Astrocyte (in vitro differentiated cells and primary cell): ENCODE measurements around the gene LILRB5. TPM values are rescaled to one million over a fixed set of nuclear protein-coding genes. Genes with fewer than 3 reads are reported as not detected.

Source experiments
- DNase-seq: peaks from one replicate; pipeline ENCODE4 v3.0.0-alpha.2; 2010; ENCODE audit warnings: low read depth
- FAIRE-seq: peaks from 2 replicates; lab custom pipeline; 2011; peaks lifted over from hg19 to GRCh38; lab: Jason Lieb, UNC
- H2AFZ ChIP-seq: 2 replicates; pipeline ENCODE4 v1.6.0; 2012; ENCODE audit warnings: low read depth, low read length, inconsistent platforms
- H3K27ac ChIP-seq: 2 replicates; pipeline ENCODE4 v1.5.1; 2011; ENCODE audit warnings: low read depth, low read length, inconsistent platforms
- H3K27me3 ChIP-seq: 2 replicates; pipeline ENCODE4 v1.6.0; 2011; ENCODE audit warnings: low read length, inconsistent platforms; ENCODE audit not compliant: insufficient read depth
- H3K36me3 ChIP-seq: 2 replicates; pipeline ENCODE4 v1.5.1; 2011; ENCODE audit warnings: low read length, inconsistent platforms; ENCODE audit not compliant: insufficient read depth
- H3K4me1 ChIP-seq: 2 replicates; pipeline ENCODE4 v1.5.1; 2011; ENCODE audit warnings: low read length, inconsistent platforms; ENCODE audit not compliant: insufficient read depth
- H3K4me2 ChIP-seq: 2 replicates; pipeline ENCODE4 v1.6.0; 2012; ENCODE audit warnings: low read length, inconsistent platforms
- H3K4me3 ChIP-seq: 2 replicates; pipeline ENCODE4 v1.5.1; 2011; ENCODE audit warnings: low read depth, mild to moderate bottlenecking, low read length, inconsistent platforms; ENCODE audit not compliant: insufficient read depth
- H3K79me2 ChIP-seq: 2 replicates; pipeline ENCODE4 v1.6.0; 2012; ENCODE audit warnings: mild to moderate bottlenecking, low read length, inconsistent platforms; ENCODE audit not compliant: insufficient read depth
- H3K9ac ChIP-seq: 2 replicates; pipeline ENCODE4 v1.6.0; 2012; ENCODE audit warnings: mild to moderate bottlenecking, low read length, inconsistent platforms
- H3K9me3 ChIP-seq: 2 replicates; pipeline ENCODE4 v1.5.1; 2012; ENCODE audit warnings: low read depth, mild to moderate bottlenecking, low read length, inconsistent platforms; ENCODE audit not compliant: insufficient read depth
- H4K20me1 ChIP-seq: 2 replicates; pipeline ENCODE4 v1.6.0; 2012; ENCODE audit warnings: low read length, inconsistent platforms; ENCODE audit not compliant: insufficient read depth
- H3K27ac Mint-ChIP-seq: one replicate; pipeline ENCODE4 v1.8.0; 2021; ENCODE audit warnings: mild to moderate bottlenecking, mixed read lengths; ENCODE audit not compliant: unreplicated experiment
- H3K27me3 Mint-ChIP-seq: one replicate; pipeline ENCODE4 v1.8.0; 2021; ENCODE audit warnings: low read depth, mixed read lengths; ENCODE audit not compliant: unreplicated experiment
- H3K36me3 Mint-ChIP-seq: one replicate; pipeline ENCODE4 v1.8.0; 2021; ENCODE audit warnings: low read depth, mixed read lengths; ENCODE audit not compliant: unreplicated experiment
- H3K4me1 Mint-ChIP-seq: one replicate; pipeline ENCODE4 v1.8.0; 2021; ENCODE audit warnings: low read depth, mixed read lengths; ENCODE audit not compliant: unreplicated experiment
- H3K4me3 Mint-ChIP-seq: one replicate; pipeline ENCODE4 v1.8.0; 2021; ENCODE audit warnings: mild to moderate bottlenecking, moderate library complexity, mixed read lengths; ENCODE audit not compliant: unreplicated experiment
- H3K9me3 Mint-ChIP-seq: one replicate; pipeline ENCODE4 v1.8.0; 2021; ENCODE audit warnings: mild to moderate bottlenecking, mixed read lengths; ENCODE audit not compliant: unreplicated experiment
- EZH2 ChIP-seq: IDR thresholded peaks from 2 replicates; pipeline ENCODE4 v1.6.1; 2012; ENCODE audit warnings: mild to moderate bottlenecking, low read length, inconsistent platforms; ENCODE audit not compliant: insufficient read depth
- total RNA-seq: library from RNA; stranded (reverse); gene quantifications from 2 replicates; pipeline ENCODE4 v1.2.1, GENCODE V29; 2021
- TF ChIP-seq, protein P1 (sequence below): IDR thresholded peaks from 2 replicates; pipeline ENCODE4 v1.5.1; 2011; ENCODE audit warnings: low read depth, mild to moderate bottlenecking, inconsistent platforms, low read length, moderate library complexity; ENCODE audit not compliant: insufficient read depth

The LILRB5 gene
- total RNA-seq, 1 donor from 2014 or later, result not detected

DNA sequence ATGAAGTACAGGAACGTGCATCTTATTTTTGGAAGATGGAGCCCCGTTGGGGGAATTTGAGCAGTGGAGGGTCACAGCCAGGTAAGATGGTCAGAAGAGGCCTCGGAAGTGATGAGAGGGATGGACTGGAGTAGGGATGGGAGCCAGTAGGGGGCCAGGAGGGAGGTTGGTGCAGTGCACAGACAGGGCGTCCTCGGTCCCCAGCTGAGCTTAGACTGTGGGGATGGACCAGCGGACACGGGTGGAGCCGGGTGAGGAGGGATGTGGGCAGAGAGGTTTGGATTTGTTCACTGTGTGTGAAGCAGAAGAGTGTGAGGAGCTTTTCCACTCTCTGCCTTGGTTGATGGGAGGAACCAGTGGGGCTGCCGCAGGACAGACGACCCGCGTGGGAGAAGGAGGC, 45.8 kb downstream of the LILRB5 start:
- no peaks in the 10 kb centered on the region for H3K27me3 ChIP-seq
- no peak overlapping the region for H3K9ac ChIP-seq
- peaks cover 69% of the 10 kb centered on the region for H4K20me1 ChIP-seq
- H3K27me3 Mint-ChIP-seq, result no peaks in the 10 kb centered on the region
- peaks cover 11% of the 10 kb centered on the region for H3K36me3 Mint-ChIP-seq
- H3K27ac Mint-ChIP-seq, result no peak overlapping the region
- DNase-seq (no peak), FAIRE-seq (no peak)
- no peak overlapping the region for H3K4me3 ChIP-seq
- no peaks in the 10 kb centered on the region for H3K9me3 ChIP-seq
- peaks cover 23% of the 10 kb centered on the region for H3K4me1 Mint-ChIP-seq
- H3K4me1 ChIP-seq, result peaks cover 32% of the 10 kb centered on the region
- peaks cover 17% of the 10 kb centered on the region for H3K36me3 ChIP-seq
- H3K79me2 ChIP-seq, result peaks cover 32% of the 10 kb centered on the region
- no peak overlapping the region for H3K4me3 Mint-ChIP-seq
- no peak overlapping the region for H3K4me2 ChIP-seq
- H3K9me3 Mint-ChIP-seq, result no peaks in the 10 kb centered on the region
- TF ChIP-seq, protein P1, sequence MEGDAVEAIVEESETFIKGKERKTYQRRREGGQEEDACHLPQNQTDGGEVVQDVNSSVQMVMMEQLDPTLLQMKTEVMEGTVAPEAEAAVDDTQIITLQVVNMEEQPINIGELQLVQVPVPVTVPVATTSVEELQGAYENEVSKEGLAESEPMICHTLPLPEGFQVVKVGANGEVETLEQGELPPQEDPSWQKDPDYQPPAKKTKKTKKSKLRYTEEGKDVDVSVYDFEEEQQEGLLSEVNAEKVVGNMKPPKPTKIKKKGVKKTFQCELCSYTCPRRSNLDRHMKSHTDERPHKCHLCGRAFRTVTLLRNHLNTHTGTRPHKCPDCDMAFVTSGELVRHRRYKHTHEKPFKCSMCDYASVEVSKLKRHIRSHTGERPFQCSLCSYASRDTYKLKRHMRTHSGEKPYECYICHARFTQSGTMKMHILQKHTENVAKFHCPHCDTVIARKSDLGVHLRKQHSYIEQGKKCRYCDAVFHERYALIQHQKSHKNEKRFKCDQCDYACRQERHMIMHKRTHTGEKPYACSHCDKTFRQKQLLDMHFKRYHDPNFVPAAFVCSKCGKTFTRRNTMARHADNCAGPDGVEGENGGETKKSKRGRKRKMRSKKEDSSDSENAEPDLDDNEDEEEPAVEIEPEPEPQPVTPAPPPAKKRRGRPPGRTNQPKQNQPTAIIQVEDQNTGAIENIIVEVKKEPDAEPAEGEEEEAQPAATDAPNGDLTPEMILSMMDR, result no peak
- H3K27ac ChIP-seq, result no peak overlapping the region
- no peak overlapping the region for H2AFZ ChIP-seq

DNA sequence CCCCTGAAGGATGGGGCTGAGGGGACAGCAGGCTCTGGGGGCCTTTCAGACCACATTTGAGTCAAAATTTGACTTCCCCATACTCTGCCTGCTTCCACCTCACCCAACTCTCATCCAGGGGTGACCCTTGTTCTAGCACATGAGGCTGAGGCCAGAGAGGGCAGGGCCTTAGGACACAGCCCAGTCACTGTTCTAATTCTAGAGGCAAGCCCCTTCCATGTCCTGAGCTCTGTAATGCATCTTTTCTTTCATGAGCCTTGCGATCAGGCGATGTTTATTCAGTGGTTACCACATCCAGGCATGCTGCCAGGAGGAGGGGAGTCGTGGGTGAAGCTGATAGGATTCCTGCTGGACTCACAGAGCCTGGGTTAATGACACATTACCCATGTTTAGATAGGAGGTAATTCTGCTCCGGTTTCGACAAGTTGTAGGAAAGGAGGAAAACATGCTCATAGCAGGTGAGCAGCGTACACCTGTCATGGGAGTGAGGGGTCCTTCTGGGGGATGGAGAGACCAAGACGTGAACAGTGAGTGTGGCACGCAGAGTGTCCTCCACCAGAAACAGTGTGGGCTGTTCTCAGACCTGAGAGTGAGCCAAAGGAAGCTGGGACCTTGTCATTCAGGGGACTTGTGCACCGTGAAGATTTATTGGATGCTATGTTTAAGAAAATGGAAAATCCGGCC, 47.1 kb downstream of the LILRB5 start:
- H3K36me3 ChIP-seq, result peaks cover 24% of the 10 kb centered on the region
- peak overlapping the region; percentile 41 for H3K27ac ChIP-seq
- H3K36me3 Mint-ChIP-seq, result peaks cover 17% of the 10 kb centered on the region
- peak overlapping the region; percentile 51 for H3K4me3 Mint-ChIP-seq
- H4K20me1 ChIP-seq, result peaks cover 82% of the 10 kb centered on the region
- no peak overlapping the region for H3K4me3 ChIP-seq
- DNase-seq (peak; percentile 96), FAIRE-seq (peak; percentile 98)
- H3K4me1 Mint-ChIP-seq, result peaks cover 29% of the 10 kb centered on the region
- no peaks in the 10 kb centered on the region for H3K9me3 ChIP-seq
- peaks cover 34% of the 10 kb centered on the region for H3K4me1 ChIP-seq
- H3K79me2 ChIP-seq, result peaks cover 45% of the 10 kb centered on the region
- H3K27me3 ChIP-seq, result no peaks in the 10 kb centered on the region
- peak overlapping the region; percentile 45 for H3K4me2 ChIP-seq
- peak overlapping the region; percentile 54 for H3K27ac Mint-ChIP-seq
- H3K9me3 Mint-ChIP-seq, result no peaks in the 10 kb centered on the region
- H3K9ac ChIP-seq, result peak overlapping the region; percentile 61
- no peak overlapping the region for H2AFZ ChIP-seq
- TF ChIP-seq EZH2, result no peak
- H3K27me3 Mint-ChIP-seq, result no peaks in the 10 kb centered on the region

DNA sequence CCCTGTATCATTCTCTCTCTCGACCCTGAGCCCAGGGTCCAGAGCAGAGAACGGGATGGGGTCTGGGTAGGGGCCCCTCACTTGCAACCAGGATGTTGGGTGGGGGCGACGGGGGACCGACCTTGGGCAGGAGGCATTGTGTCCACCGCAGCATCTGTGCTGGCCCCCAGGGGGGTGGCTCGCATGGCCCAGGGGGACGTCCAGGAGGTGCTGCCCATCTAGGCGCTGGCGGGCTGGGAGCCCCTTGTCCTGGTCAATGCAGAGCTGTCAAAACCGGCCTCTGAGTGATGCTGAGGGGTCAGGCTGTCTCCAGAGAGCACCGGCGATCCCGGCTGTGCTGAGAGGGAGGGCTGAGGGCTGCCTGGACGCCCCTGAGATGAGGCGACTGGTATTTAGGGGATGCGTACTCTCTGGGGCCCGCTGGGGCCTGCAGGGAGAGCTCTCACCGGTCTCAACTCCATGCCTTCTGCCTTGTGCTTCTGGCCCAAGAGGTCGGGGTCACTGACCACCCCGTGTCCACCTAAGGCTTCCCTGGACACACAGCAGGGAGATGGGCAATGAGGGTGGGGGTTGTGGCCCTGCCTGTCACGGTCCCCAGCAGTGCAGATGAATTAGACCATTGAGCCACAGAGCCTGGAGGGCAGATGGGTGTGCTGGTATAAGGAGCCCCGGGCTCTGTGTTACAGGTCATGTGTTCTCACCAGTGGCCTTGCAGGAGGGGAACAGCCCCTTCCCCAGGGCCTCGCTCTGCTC, 47.8 kb downstream of the LILRB5 start:
- Histone ChIP-seq H3K79me2 (peaks cover 52% of the 10 kb centered on the region), H3K9me3 (no peaks in the 10 kb centered on the region), H3K4me1 (peaks cover 41% of the 10 kb centered on the region), H2AFZ (no peak overlapping the region), H4K20me1 (peaks cover 89% of the 10 kb centered on the region), H3K27ac (peak overlapping the region; percentile 41), H3K36me3 (peaks cover 31% of the 10 kb centered on the region), H3K4me3 (no peak overlapping the region), H3K4me2 (peak overlapping the region; percentile 45), H3K9ac (peak overlapping the region; percentile 61), H3K27me3 (no peaks in the 10 kb centered on the region)
- Mint-ChIP-seq H3K9me3 (no peaks in the 10 kb centered on the region), H3K27me3 (no peaks in the 10 kb centered on the region), H3K27ac (no peak overlapping the region), H3K4me1 (peaks cover 32% of the 10 kb centered on the region), H3K36me3 (peaks cover 21% of the 10 kb centered on the region), H3K4me3 (no peak overlapping the region)
- no peak for FAIRE-seq
- no peak for TF ChIP-seq EZH2
- TF ChIP-seq, protein P1, result no peak
- no peak for DNase-seq
